OCI-LY7 (cell line): Measurements from ENCODE around the gene ULK4.
"Not testable (repeated sequence)": the region's sequence is repeated elsewhere in the genome, so short reads cannot be mapped to it uniquely, and the experiment has no call there.

Experiments
- CTCF ChIP-seq: fragments of 200-600 bp; sonication (generic); conservative IDR thresholded peaks from 2 replicates; pipeline ENCODE4 v1.5.1; 2014; ENCODE audit warnings: mild to moderate bottlenecking, antibody characterized with exemption, low read length, moderate library complexity, mixed read lengths
- EZH2phosphoT487 ChIP-seq: fragments of 200-600 bp; sonication (generic); IDR thresholded peaks from 2 replicates; pipeline ENCODE4 v1.6.1; 2018; ENCODE audit warnings: low read depth, borderline replicate concordance, mild to moderate bottlenecking, mixed run types, antibody characterized with exemption, low read length, moderate library complexity, mixed read lengths

GRCh38 chr3:41983091-41983490 lies 21.2 kb upstream of the ULK4 start:
- not testable (repeated sequence) for TF ChIP-seq CTCF, EZH2phosphoT487
